Renal cortex interstitium (tissue), 11 donors: ENCODE data around the gene TANGO2. TPM values are rescaled to one million over a fixed set of nuclear protein-coding genes. Genes with fewer than 3 reads are reported as not detected.

Experiments
- DNase-seq, 11 donors: peaks; one replicate each; pipeline ENCODE4 v3.0.0-alpha.2; 2013; ENCODE audit warnings: low read depth in 9 of 11, low spot score in 4 of 11; ENCODE audit errors: extremely low read depth in 1 of 11
- polyA plus RNA-seq, 3 donors: library from polyadenylated mRNA; unstranded; fragments of 120-200 nt; gene quantifications; one replicate each; pipeline ENCODE4 v1.2.1, GENCODE V29; 2013; ENCODE audit not compliant: insufficient read length in 3 of 3

TANGO2 gene
- polyA plus RNA-seq, 3 donors, result 9.5 to 12.8 (median 11.4) TPM

GRCh38 chr22:20032407-20032991, 11.6 kb downstream of the TANGO2 start:
- DNase-seq, result no peak

- DNase-seq, result no peak
Observed at GRCh38 chr22:20033045-20033706, 12.3 kb downstream of the TANGO2 start.

DNA sequence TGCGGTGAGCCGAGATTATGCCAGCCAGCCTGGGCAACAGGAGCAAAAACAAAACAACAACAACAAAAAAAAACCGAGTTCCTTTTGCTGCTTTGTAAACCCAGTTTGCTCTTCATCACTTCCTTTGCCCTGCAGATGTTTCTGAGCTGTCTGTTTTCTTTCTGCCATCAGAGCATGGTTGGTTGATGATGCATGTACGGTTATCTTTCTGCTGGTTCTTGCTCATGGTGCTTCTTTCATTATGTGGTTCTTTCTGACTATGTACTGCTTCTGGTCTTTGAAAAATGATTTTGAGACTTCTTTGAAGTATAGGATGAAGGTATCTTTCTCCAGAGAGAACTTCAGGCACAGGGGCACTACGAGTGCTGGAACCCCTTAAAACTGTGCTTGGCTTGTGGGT, 13.2 kb downstream of the TANGO2 start:
- no peak for DNase-seq

DNA sequence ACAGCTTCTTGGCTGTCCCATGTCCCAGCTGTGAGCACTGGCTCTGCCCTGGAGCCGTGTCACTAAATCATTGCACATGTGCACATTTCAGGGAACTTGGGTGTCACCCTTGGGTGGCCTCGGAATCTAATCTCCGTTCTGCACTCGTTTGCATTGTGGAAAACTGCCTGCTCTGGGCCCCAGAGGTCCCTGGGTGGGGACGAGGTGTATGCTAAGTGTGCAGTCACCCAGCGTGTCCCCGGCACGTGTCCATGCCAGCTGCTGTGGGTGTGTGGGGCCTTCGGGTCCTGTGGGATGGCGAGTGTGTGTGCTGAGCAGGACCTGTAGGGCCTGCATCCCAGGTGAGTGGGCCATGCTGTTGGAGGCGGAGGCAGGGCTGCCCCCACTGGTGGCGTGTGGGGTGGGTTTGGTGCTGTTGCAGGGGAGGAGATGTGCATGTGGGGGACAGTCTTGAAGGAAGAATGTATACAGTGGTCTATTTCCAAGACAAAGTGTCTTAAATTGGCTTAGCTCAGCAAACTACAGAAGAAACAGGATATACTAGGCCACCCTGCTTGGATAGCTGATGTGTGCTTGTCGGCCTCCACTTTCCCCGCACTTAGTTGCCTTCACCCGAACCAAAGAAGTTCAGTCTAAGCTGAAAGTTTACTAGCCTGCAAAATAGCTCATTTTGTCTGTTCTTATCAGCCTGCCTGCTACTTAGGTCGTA, 14.6 kb downstream of the TANGO2 start:
- no peak for DNase-seq

- DNase-seq, result peak in 1 of 11 donors; percentile 26
Observed at GRCh38 chr22:20036084-20036482, 15.2 kb downstream of the TANGO2 start.

DNA sequence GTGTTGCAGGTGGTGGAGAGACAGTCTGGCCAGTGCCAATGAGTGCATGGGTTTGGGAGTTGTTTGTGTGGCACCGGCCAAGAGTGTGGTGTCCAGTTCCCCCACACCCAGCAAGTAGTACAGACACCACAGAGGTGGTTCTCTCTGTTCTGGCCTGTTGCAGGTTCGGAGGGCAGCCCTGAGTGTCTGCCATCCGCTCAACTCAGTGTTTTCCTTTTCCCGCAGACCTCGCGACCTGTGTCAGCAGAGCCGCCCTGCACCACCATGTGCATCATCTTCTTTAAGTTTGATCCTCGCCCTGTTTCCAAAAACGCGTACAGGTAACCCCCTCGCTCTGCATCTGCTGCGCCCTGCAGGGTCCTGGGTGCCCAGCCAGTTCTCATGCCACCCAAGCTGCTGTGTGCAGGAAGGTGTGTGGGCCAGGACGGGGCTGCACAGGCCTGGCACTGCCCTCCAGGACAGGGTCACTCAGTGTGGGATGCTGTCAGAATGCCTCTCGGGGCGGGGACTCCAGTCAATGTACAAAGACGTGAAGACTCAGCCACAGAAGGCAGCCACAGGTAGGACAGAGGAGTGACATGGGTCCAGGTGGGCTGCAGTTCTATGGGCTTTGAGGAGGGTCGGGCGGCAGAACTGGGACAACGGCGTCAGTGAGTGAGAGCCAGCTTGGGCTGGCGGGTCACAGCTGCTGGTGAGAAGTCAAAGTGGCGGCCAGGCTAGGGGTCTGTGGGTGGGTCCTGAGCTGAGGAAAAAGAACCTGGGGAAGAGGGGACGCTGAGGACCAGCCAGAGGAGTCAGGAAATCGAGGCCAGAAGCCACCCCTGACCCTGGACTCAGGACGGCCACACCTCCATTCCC, 15.9 kb downstream of the TANGO2 start:
- DNase-seq, result no peak

GRCh38 chr22:20037419-20037818, 16.5 kb downstream of the TANGO2 start:
- no peak for DNase-seq

DNA sequence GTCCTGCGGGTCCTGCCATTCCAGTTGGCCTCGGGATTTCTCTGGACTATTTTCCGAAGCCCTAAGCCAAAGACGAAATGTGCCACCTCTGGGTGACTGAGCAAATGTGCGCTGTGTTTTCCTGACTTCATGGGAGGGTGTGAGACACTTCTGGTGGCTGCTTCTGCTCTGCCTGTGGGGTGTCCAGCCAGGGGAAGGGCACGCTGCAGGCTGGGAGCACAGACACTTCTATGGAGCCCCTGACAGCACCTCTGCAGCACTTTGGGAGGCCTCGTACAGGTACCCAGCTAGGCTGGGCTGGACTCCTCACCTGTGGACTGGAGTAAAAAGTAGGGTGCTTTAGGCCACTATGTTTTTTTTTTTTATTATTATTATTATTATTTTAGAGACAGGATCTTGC, 17.7 kb downstream of the TANGO2 start:
- no peak for DNase-seq

- no peak for DNase-seq
Observed at GRCh38 chr22:20039683-20040325, 18.9 kb downstream of the TANGO2 start.

- no peak for DNase-seq
Observed at GRCh38 chr22:20040327-20041200, 19.7 kb downstream of the TANGO2 start.

DNA sequence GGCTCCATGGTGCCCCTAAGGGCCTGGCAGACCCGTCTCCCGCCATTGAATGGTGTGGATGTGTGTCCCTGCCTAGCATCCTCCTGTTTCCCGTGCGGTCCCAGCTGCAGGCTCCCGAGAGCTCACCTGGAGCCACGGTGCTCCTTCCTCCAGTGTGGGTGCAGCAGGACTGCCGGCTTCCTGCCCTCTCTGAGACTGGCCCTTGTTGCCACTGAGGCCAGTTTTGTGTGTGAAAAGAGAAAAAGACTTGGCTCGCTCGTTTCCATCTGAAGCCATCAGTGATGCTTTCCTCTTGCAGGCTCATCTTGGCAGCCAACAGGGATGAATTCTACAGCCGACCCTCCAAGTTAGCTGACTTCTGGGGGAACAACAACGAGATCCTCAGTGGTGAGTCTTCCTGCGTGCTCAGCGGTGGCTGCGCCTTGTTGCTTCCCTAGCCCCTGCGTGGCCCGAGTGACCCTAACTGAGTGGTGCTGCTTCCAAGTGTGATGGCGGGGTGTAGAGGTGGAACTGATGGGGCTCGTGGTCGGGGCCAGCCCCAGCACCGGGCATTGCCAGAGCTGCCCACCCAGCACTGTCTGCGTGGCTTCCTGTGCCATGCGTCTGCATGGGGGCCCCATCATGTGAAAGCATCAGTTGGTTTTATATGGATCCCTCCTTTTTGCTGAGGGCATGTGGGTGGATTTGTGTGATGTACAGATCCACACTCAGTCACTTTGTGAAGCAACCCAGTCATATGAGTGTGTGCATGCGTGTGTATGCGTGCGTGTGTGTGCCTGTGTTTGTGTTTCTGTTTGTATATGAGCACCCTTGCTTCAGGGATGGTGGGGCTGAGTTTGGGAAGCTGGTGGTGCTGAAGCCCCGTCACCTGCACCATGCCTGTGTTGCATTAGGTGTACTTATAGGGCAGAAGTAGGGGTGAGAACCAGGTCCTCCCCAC, 22.4 kb downstream of the TANGO2 start:
- no peak for DNase-seq

DNA sequence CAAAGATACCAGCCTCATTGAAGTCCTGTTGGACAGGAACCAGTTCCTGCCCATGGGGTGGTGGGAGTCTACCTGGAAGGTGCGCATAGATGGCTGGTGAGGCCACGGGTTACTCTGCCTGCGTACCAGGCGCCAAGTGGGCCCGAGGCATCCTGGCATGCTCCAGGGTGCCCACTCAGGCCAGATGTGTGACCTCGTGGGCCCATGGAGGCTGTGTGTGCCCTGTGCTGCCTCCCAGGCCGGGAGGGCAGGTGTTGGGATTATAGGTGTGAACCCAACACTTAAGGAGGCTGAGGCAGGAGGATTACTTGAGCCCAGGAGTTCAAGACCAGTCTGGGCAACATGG, 23.1 kb downstream of the TANGO2 start:
- DNase-seq, result no peak

DNA sequence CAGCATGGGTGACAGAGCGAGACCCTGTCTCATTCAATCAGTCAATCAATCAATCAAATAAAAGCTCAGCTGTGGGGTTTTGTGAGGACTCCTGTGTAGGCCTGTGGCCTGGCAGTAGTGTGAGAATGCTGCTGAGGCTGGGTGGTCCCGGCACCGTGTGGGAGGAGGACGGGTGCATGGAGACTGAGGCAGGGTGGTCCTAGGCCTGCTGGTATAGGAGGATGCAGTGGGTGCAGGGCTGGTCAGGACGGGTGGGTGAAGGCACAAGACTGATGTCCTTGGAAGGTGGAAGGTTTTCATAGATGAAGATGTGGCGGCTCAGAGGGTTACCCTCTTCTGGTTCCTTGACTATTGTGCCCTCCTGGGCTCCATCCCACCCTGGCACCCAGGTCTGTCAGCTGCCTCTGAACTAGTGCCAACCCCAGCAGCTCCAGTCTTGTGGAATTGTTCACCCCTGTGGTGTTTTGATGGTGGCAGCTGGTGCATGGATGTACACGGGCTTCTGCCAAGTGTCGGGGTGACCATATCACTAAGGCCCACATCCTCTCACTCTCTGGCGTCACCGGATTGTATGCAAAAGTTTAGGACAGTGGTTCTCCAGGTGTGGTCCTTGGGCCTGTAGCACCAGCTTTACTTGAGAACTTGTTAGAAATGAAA, 23.7 kb downstream of the TANGO2 start:
- no peak for DNase-seq

DNA sequence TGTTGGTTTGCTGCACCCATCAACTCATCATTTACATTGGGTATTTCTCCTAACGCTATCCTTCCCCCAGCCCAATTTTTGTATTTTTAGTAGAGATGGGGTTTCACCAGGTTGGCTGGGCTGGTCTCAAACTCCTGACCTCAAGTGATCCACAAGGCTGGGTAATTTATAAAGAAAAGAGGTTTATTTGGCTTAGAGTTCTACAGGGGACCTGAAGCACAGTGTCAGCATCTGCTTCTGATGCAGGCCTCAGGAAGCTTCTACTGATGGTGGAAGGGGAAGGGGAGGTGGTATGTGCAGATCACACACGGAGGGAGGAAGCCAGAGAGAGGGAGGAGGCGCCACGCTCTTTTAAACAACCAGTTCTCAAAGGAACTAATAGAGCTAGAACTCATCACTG, 25.8 kb downstream of the TANGO2 start:
- no peak for DNase-seq

DNA sequence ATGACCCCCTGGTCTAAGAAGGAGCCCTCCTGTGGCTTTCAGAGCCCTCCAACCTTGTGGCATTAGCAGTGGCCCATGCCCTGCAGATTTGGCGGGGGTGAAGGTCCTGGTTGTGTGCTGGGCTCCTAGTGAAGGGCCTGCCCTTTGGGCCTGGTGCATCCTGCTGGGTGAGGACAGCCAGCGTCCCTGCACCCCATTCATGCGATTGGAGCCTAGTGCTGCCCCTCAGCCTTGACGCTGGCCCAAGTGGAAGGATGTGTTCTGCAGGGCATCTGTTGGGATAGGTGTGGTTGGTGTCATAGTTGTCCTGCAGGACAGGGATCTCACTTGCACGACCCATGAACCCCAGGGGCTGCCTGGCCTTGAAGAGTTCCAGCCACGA, 31.0 kb downstream of the TANGO2 start:
- no peak for DNase-seq

- no peak for DNase-seq
Observed at GRCh38 chr22:20052309-20053259, 31.7 kb downstream of the TANGO2 start.
